BLaER1 treated with 17β-estradiol and CSF1 and Interleukin-3, amounts not matched to agents 10 nM and 100 nM (cell line): ENCODE measurements around the gene YWHAB.
A peak's percentile ranks its signal among the peaks of the same experiment; 100 is the strongest.

Source experiments
- H3K27ac ChIP-seq, 11 experiments: shearing (Covaris generic); formaldehyde crosslinking; 2 replicates each; pipeline ENCODE4 v1.8.1; 2022
- H3K27me3 ChIP-seq, 11 experiments: shearing (Covaris generic); formaldehyde crosslinking; 2 replicates each; pipeline ENCODE4 v1.8.1; 2022
- H3K36me3 ChIP-seq, 11 experiments: shearing (Covaris generic); formaldehyde crosslinking; 2 replicates each; pipeline ENCODE4 v1.8.1; 2022
- H3K4me1 ChIP-seq, 10 experiments: shearing (Covaris generic); formaldehyde crosslinking; 2 replicates each; pipeline ENCODE4 v1.8.1; 2022
- H3K4me2 ChIP-seq, 11 experiments: shearing (Covaris generic); formaldehyde crosslinking; 2 replicates each; pipeline ENCODE4 v1.8.1; 2022
- H3K4me3 ChIP-seq, 10 experiments: shearing (Covaris generic); formaldehyde crosslinking; 2 replicates each; pipeline ENCODE4 v1.8.1; 2022
- H3K9ac ChIP-seq, 11 experiments: shearing (Covaris generic); formaldehyde crosslinking; 2 replicates each; pipeline ENCODE4 v1.8.1; 2022
- H3K9me3 ChIP-seq, 11 experiments: shearing (Covaris generic); formaldehyde crosslinking; replicated peaks in 1 of 11; 2 replicates each; pipeline ENCODE4 v1.8.1; 2022
- H4K20me1 ChIP-seq, 11 experiments: shearing (Covaris generic); formaldehyde crosslinking; 2 replicates each; pipeline ENCODE4 v1.8.1; 2022
- Cebpa-rat ChIP-seq, 11 experiments: shearing (Covaris generic); IDR thresholded peaks; 2 replicates each; pipeline ENCODE4 v1.8.1; 2022

Gene YWHAB

DNA sequence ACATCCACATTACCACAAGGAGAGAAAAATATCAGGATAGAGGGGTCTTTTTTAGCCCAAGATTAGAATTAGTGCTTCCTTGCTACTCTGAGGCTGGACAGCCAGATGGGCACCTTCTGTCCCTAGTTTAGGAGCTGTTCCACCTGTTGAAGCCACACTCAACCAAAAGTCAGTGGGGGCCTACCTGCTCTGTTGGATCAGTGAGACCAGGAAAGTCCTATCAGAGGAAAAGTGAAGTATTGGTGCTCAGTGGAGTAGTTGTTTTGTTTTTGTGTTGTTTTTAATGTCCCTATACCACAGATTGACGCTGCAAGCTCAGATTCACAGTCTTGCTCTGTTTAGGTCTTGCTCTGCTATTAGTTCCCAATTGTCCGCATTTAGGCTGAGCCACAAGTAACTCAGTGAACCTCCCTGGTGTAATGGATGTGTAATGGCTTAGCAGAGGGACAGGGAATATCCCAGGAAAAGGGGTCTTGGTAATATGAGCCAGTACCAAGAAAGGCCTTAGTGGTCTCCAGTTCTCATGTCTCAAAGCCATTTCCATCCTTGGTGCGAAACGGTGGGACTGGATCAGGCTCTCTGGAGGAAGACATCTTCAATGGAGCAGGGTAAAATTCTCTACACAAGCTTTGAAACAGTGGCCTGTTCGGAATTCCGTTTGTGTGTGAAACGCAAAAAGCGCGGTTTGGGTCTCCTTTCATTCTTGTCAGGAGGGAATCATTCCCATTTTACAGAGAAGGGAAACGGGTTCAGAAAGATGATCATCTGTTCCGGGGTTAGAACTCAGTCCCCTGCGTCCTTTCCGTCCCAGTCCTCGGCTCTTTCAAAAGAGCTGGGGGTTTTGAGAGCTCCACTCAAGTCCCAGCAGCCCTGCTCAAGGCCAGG lies 23.7 kb downstream of the YWHAB start:
- Histone ChIP-seq H3K9ac (peak overlapping the region; percentile 71 to 84 (median 79); a peak in 21 of 22 replicates), H3K27ac (peak overlapping the region in 10 of 11 experiments; percentile 32 to 79 (median 70); a peak in 16 of 22 replicates), H3K36me3 (peaks cover 58 to 73% (median 67%) of the 10 kb centered on the region in 11 experiments), H3K9me3 (no peaks in the 10 kb centered on the region), H3K4me2 (peak overlapping the region; percentile 86 to 94 (median 89)), H4K20me1 (peaks cover 13 to 63% (median 52%) of the 10 kb centered on the region in 11 experiments; a peak in 19 of 22 replicates), H3K27me3 (no peaks in the 10 kb centered on the region), H3K4me3 (peak overlapping the region; percentile 60 to 80 (median 70)), H3K4me1 (peaks cover 22 to 33% (median 27%) of the 10 kb centered on the region in 10 experiments)
- no peak for TF ChIP-seq Cebpa-rat (IDR thresholded peaks at IDR 0.05)

DNA sequence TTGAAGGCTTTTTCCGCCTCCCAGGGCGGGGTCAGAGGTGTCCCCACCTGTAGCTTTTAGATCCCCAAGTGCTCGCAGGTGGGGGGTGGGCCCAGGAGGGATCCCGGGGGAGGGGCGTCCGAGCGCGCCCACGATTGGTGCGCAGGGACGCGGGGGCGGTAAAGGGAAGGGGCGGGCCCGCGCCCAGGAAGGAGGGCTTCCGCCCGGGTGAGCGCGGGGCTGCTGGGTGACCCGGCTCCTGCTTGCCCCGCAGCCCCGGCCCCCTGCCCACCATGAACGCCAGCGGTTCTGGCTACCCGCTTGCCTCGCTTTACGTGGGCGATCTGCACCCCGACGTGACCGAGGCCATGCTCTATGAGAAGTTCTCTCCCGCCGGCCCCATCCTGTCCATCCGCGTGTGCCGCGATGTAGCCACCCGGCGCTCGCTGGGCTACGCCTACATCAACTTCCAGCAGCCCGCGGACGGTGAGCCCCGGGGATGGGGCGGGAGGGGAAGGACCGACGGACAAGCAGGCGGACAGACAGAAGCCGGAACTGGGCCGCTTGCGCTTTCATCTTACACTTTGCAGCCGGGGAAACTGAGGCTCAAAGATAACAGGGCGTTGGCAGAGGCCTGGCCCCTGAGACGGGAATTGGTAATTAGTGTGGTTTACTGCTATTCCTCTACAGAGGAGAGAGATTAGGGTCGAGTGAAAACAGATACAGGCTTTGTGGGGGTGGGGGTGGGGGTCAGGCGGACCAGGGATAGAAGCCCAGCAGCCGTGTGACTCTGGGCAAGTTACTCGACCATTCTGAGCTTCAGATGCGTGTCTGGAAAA lies 24.6 kb downstream of the YWHAB start, which contains the start of gene PABPC1L:
Gene PABPC1L, plus strand, starts transcription at position 189 of the 818 bp plus-strand sequence. Its CDS starts 84 bp downstream, at position 273.
- H3K27me3 ChIP-seq: no peaks in the 10 kb centered on the region
- peaks cover 54 to 73% (median 63%) of the 10 kb centered on the region in 11 experiments for H3K36me3 ChIP-seq
- peaks cover 9 to 55% (median 43%) of the 10 kb centered on the region in 11 experiments; a peak in 18 of 22 replicates for H4K20me1 ChIP-seq

GRCh38 chr20:44910690-44911262 lies 25.3 kb downstream of the YWHAB start:
- Histone ChIP-seq H3K9ac (peak overlapping the region; percentile 71 to 84 (median 79); a peak in 20 of 22 replicates), H3K4me2 (peak overlapping the region; percentile 86 to 94 (median 89)), H3K4me3 (peak overlapping the region; percentile 60 to 80 (median 70)), H4K20me1 (peaks cover 2 to 49% (median 36%) of the 10 kb centered on the region in 11 experiments; a peak in 18 of 22 replicates), H3K27ac (peak overlapping the region in 8 of 11 experiments; percentile 56 to 79 (median 70); a peak in 11 of 22 replicates), H3K36me3 (peaks cover 47 to 72% (median 60%) of the 10 kb centered on the region in 11 experiments), H3K27me3 (no peaks in the 10 kb centered on the region), H3K4me1 (peaks cover 22 to 36% (median 28%) of the 10 kb centered on the region in 10 experiments), H3K9me3 (no peaks in the 10 kb centered on the region)
- no peak for TF ChIP-seq Cebpa-rat (IDR thresholded peaks at IDR 0.05)

More for the DNA sequence above, 24.6 kb downstream of the YWHAB start, which contains the start of gene PABPC1L:
- Histone ChIP-seq H3K27ac (peak within 1 kb of the TSS in 10 of 11 experiments; percentile 32 to 79 (median 70); a peak in 20 of 22 replicates), H3K9me3 (no peaks in the 10 kb centered on the region), H3K4me2 (peak within 1 kb of the TSS; percentile 86 to 94 (median 89)), H3K4me3 (peak within 1 kb of the TSS; percentile 60 to 80 (median 70)), H3K4me1 (peaks cover 22 to 33% (median 28%) of the 10 kb centered on the region in 10 experiments), H3K9ac (peak within 1 kb of the TSS; percentile 71 to 84 (median 79))
- TF ChIP-seq Cebpa-rat (IDR thresholded peaks at IDR 0.05): no peak

- Histone ChIP-seq H3K27ac (no peak overlapping the region), H3K27me3 (no peaks in the 10 kb centered on the region), H3K36me3 (peaks cover 47 to 72% (median 58%) of the 10 kb centered on the region in 11 experiments), H4K20me1 (peaks cover 0 to 43% (median 30%) of the 10 kb centered on the region in 11 experiments; a peak in 18 of 22 replicates), H3K4me3 (no peak overlapping the region), H3K4me1 (peaks cover 22 to 36% (median 28%) of the 10 kb centered on the region in 10 experiments), H3K4me2 (peak overlapping the region; percentile 86 to 94 (median 89); a peak in 19 of 22 replicates), H3K9ac (no peak overlapping the region), H3K9me3 (no peaks in the 10 kb centered on the region)
- no peak for TF ChIP-seq Cebpa-rat (IDR thresholded peaks at IDR 0.05)
Measured at GRCh38 chr20:44911264-44911921, 25.9 kb downstream of the YWHAB start.

DNA sequence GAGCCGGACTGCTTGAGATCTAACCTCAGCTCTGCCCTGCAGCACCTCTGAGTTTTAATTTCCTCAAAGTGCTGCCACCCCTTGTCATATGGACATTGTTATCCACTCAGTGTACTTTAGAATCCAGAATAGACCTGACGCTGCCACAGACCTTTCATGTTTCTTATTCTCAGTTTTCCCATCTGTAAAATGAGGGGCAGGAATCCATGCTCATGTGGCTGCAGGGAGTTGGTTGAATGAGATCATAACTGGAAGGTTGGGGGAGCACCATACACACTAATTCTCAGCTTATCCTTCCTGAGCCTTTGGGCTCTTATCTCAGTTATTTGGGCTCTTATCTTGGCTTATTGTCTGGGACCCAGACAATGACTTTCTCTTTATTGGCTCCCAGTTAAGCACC lies 26.7 kb downstream of the YWHAB start:
- no peak overlapping the region for H3K27ac ChIP-seq
- no peaks in the 10 kb centered on the region for H3K9me3 ChIP-seq
- H3K4me1 ChIP-seq: peaks cover 22 to 36% (median 28%) of the 10 kb centered on the region in 10 experiments
- peaks cover 45 to 72% (median 58%) of the 10 kb centered on the region in 11 experiments for H3K36me3 ChIP-seq
- H4K20me1 ChIP-seq: peaks cover 0 to 36% (median 22%) of the 10 kb centered on the region in 11 experiments; a peak in 18 of 22 replicates
- TF ChIP-seq Cebpa-rat (IDR thresholded peaks at IDR 0.05): no peak
- H3K4me2 ChIP-seq: no peak overlapping the region
- no peak overlapping the region for H3K4me3 ChIP-seq
- no peak overlapping the region for H3K9ac ChIP-seq
- no peaks in the 10 kb centered on the region for H3K27me3 ChIP-seq

GRCh38 chr20:44914924-44915323 lies 29.4 kb downstream of the YWHAB start:
- peaks cover 11 to 25% (median 17%) of the 10 kb centered on the region in 10 experiments; a peak in 19 of 20 replicates for H3K4me1 ChIP-seq
- no peaks in the 10 kb centered on the region for H3K27me3 ChIP-seq
- peak overlapping the region in 2 of 11 experiments; percentile 19 to 29; a peak in 1 of 22 replicates for H3K4me2 ChIP-seq
- H3K9me3 ChIP-seq: no peaks in the 10 kb centered on the region
- H3K27ac ChIP-seq: no peak overlapping the region
- H3K36me3 ChIP-seq: peaks cover 50 to 81% (median 66%) of the 10 kb centered on the region in 11 experiments
- peak in 2 of 11 experiments; percentile 30 to 47; a peak in 2 of 22 replicates for TF ChIP-seq Cebpa-rat (IDR thresholded peaks at IDR 0.05)
- peaks cover 0 to 23% (median 0%) of the 10 kb centered on the region in 11 experiments; a peak in 8 of 22 replicates for H4K20me1 ChIP-seq
- no peak overlapping the region for H3K9ac ChIP-seq
- H3K4me3 ChIP-seq: no peak overlapping the region

- Histone ChIP-seq H3K4me2 (no peak overlapping the region), H3K9ac (no peak overlapping the region), H3K36me3 (peaks cover 53 to 93% (median 73%) of the 10 kb centered on the region in 11 experiments), H3K9me3 (no peaks in the 10 kb centered on the region), H3K27ac (no peak overlapping the region), H4K20me1 (peaks cover 0 to 23% (median 0%) of the 10 kb centered on the region in 11 experiments; a peak in 8 of 22 replicates), H3K27me3 (no peaks in the 10 kb centered on the region), H3K4me1 (peaks cover 0 to 11% (median 2%) of the 10 kb centered on the region in 10 experiments; a peak in 11 of 20 replicates), H3K4me3 (no peak overlapping the region)
- TF ChIP-seq Cebpa-rat (IDR thresholded peaks at IDR 0.05): no peak
Measured at GRCh38 chr20:44916586-44916985, 31.1 kb downstream of the YWHAB start.
